T-helper 22 cell (primary cell): Measurements from ENCODE around the gene CACNA2D3.

ENCODE experiments used
- DNase-seq: peaks from one replicate; pipeline ENCODE4 v3.0.0-alpha.2; 2020; ENCODE audit warnings: low read depth

CACNA2D3 gene

GRCh38 chr3:54878145-54878544 is 755.8 kb downstream of the CACNA2D3 start:
- DNase-seq: no peak

GRCh38 chr3:54882129-54882833 is 759.9 kb downstream of the CACNA2D3 start:
- DNase-seq: no peak

DNA sequence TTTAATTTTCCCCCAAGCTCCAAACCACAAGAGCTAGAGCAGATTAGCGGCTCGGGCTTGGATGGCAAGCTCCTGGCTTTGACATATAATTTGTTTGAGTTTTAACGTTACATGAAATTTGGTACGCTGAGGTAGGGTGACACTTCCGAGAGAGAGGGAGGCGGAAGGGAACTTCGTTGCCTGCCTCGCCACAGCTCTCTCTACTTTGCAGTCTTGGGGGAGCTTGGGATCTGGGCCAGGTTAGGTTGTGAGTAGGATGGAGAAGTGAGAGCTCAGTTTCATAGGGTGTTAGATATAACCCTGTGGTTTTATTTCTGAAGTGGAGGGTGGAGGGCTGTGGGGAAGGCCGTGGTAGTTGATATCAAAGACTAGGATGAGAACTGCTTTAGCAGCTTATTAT is 765.8 kb downstream of the CACNA2D3 start:
- no peak for DNase-seq

GRCh38 chr3:54888873-54889272 is 766.5 kb downstream of the CACNA2D3 start:
- DNase-seq: no peak

GRCh38 chr3:54889731-54890130 is 767.4 kb downstream of the CACNA2D3 start:
- no peak for DNase-seq

DNA sequence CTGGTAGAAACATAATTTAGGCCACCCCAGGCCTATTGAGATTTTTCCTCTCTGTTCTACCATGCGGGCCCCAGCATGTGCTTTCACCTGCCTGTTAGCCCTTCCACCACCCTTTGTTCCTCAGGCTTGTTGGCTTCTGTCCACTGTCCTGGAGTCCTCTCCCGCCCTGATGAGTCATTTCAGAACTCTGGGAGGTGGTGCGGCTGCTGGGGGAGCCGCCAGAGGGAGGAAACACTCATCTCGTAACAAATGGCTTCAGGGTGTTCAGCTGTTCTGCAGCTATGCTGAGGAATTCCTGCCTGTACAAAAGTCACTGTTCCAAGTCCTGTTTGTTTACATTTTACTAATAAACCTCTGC is 769.2 kb downstream of the CACNA2D3 start:
- no peak for DNase-seq

DNA sequence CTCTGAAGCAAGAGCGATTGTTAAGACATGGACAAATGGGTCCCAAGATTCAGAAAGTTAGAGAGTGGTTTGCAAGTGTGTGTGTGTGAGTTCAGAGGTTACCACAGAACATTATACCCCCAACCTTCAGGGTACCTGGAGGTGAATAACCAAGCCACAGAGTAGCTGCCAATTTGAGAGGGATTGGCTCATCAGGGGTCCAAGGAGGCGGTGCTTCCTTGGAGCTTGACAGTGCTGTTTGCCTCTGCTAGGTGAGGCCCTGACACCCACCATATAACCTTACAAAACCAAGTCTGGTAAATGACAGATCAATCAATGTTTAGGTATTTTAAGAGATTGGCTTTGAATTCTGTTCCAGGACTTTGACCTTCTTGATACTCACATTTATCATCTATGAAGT is 769.8 kb downstream of the CACNA2D3 start:
- no peak for DNase-seq

GRCh38 chr3:54895613-54896012 is 773.3 kb downstream of the CACNA2D3 start:
- DNase-seq: no peak

- no peak for DNase-seq
Observed at GRCh38 chr3:54897028-54897711, 774.8 kb downstream of the CACNA2D3 start.

DNA sequence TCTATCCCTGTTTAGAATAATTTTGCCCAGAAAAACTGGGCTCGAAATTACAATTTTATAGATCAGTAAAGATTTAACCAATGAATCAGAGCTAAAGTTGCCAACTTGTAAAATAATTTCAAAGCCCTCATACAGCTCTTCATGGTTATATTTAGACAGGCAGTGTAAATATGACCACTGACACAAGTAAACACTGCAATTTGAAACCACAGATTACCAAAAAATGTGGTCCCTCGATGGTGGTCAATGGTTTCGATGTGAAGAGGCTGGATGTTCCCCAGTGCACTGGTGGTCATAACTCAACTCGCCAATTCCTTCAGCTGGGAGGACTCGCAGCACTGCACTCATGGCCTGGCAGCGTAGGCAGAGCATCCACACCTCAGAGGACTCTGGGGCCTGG is 776.9 kb downstream of the CACNA2D3 start:
- no peak for DNase-seq

- DNase-seq: no peak
Observed at GRCh38 chr3:54900838-54901591, 778.7 kb downstream of the CACNA2D3 start.

DNA sequence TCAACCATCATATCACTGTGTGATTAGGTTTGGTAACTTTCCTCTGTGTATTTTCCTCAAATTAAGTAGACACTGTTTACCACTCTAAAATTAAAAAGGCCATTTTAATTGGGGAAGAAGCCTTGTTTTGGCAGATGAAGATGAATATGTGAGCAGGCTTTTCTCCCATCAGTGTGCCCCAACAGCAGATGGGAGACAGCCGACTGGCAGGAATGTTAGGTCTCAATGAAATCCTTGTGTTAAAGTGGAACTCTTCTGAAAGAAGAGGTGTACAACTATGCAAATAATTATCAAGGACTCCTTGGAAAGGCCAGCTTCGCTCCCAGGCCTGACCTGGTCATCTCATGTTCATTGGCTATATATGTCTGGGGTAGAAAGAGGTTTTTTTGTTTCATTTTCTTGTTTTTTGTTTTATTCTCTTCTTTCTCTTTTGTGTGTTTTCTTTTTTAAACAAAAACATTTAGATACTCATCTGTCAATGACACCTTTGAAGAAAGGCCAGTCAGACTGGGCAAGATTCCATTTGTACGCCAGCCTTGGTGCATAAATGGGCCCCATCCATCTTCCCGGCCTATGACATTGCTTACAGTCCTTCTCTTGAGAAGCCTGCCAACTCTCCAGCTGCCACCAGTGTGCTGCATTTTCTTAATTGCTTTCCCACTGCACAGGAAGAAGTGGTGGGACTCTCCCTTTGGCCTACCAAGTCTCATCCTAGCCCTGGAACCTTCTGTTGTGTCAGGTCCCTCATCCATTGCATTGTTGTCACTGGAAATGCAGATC is 779.7 kb downstream of the CACNA2D3 start:
- DNase-seq: no peak

DNA sequence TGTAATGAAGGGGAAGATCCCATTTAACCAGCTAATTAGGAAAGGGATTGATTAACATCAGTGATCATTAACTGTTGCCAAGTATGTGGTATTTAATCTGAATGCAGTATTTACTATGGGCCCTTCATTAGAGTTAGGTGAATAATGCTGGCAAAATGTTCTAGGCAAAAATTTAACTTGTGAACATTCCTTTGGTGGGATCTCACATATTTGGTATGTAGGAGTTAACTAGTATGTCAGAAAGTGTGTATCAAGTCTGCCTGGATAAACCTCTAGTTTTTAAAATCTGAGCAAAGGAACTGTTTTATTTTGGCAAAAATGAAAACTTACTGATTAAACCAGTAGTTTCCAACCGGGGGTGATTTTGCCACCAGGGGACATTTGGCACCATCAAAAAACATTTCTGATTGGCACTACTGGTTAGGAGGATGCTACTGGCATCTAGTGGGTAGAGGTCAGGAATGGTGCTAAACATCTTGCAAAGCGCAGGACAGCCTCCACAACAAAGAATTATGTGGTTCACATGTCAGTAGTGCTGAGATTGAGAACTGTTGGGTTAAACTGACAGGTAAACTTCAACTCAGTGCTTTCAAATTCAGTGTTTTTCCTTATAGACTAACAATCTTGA is 783.0 kb downstream of the CACNA2D3 start:
- no peak for DNase-seq

DNA sequence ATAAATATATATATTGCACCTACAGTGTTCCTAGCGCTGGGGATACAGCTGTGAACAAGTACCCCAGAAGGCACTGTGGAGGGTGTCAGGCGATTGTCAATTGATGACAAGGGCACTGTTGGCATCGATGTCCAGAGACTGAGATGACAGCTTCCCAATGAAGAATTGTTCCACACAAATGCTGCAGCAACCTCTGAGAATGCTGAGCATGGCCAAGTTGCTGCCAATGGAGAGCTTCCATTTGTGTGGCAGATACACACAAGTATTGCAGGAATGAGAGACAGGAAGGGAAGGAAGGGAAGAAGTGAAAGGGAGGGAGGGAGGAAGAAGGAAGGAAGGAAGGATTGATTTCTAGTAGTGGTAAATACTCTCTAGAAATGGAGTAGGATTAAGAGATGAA is 783.6 kb downstream of the CACNA2D3 start:
- DNase-seq: no peak

DNA sequence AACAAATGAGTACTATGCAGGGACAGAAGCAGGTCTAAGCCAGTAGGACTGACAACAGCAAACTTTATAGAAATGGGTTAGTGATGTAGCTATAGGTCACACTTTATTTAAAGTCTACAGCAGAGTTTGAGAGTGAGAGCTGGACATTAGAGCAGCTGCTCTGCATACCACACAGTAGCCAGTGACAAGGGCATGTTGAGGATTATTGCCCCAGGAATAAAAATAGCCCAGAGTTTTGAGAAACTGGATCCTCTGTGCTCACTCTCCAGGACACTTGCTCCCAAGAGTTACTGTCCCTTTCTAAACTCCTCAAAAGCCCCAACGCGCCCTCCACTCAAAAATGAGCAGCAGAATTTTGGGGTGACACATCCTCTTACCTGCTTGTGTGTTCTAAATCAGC is 784.4 kb downstream of the CACNA2D3 start:
- DNase-seq: no peak

DNA sequence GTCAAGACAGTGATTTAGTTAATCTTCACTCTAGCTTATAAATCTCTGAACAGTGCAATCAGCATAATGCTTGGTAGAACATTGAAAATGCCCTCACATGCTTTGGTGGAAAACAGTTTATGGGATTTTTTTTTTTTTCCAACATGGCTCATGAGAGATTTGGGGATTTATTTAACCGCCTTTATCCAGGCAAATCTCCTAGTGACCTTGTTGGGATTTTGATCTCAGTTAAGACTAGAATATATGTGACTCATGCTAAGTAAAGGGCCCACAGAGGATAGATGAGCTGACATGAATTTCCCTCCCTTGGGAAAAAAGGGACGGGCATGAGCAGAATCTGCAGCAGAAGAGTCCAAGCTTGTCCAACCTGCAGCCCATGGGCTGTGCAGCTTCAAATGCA is 786.8 kb downstream of the CACNA2D3 start:
- DNase-seq: no peak

GRCh38 chr3:54914180-54914579 is 791.8 kb downstream of the CACNA2D3 start:
- no peak for DNase-seq

GRCh38 chr3:54915181-54915580 is 792.8 kb downstream of the CACNA2D3 start:
- no peak for DNase-seq

GRCh38 chr3:54915976-54916375 is 793.6 kb downstream of the CACNA2D3 start:
- DNase-seq: no peak

DNA sequence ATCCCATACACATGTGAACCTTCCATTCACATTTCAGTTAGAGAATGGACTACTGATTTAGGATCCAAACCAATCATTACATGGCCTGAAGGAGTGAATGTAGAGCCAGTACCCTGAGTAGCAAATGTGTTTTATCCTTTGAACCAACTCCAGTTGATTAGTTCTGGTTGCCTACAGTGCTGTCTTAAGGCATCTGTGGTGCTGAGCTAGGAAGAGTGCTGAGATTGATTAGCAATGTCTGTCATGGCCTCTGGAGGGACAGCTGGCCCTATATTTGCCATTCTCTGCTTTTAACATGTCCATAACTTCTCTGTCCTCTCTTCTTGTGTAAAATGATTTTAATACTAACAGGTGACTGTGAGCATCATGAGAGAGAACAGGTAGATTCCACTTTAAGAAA is 794.4 kb downstream of the CACNA2D3 start:
- no peak for DNase-seq

DNA sequence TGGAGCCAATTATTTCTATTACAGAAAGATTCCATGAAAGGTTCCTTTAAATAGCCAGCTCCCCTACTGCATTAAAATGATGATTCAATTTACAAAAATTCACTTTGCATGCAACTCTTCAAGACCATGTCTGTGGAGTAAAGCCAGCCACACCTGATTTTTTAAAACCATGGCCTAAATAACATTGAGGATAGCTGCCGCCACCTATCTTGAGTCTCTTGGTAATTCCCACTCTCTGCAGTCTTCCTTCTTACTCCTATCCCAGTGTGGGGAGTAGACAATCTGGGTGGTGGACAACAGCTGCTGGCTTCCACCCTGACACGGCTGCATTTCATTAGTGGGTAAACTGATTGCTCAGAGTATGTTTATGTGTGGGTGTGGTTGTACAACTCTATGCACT is 794.8 kb downstream of the CACNA2D3 start:
- DNase-seq: no peak

DNA sequence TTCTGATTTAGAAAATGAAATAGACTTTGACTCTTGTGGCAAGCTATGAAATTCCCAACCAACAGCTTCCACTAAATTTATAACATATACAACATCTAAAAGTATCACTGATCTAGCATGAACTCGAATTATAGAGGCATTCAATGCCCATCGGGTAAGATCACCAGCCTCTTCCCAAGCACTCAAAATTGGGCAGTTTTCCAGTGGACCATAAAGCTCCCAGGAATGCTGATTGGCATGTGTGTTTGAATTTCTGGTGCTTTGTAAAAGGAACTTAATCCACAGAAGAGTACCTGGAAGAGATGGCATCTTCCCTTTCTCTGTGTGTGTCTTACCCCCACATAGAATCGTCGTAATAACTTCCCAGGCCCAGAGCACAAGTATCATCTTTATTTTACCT is 795.5 kb downstream of the CACNA2D3 start:
- DNase-seq: no peak
